ENCODE data around the gene ACOXL.

Gene ACOXL

GRCh38 chr2:111017909-111018308 lies 285.5 kb downstream of the ACOXL start:
- no peak for DNase-seq

DNA sequence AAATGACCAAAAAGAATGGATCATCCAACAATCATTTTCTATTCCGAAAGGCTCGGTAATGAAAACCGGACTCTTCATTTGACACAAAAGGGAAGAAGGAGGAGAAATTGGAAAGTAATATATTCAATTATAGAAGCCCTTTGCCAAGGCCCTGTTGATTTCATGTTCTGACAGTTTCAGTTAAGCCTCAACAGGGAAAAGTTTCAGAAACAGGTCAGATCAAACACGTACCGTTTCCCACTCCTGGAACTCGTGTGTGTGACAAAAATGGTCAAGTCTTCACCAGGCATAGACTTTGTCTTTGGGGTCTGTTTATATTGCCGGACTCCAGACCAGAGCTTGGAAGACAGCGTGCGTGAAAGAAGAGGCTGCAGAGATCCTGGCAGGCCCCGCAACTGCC lies 287.0 kb downstream of the ACOXL start:
- no peak for DNase-seq

DNA sequence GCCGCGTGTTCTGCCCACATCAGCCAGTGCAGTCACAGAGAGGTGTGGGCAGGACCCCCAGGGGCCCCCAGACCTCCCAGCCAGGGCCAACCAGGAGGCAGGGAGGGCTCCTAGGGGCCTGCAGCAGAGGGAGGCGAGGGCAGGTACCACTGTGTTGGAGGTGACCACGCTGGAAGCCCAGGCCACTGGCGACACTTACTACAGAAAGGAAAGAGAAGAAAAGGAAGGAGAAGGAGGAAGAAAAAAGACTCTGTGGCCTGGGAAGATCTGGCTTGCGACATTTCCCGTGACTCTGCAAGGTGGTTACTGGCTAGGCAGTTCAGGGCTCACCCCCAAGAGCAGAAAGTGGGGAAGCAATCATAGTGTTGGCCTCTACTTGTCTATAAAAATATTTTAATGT lies 290.3 kb downstream of the ACOXL start:
- no peak for DNase-seq

- DNase-seq, result no peak
Measured at GRCh38 chr2:111024496-111024895, 292.1 kb downstream of the ACOXL start.

GRCh38 chr2:111025288-111025687 lies 292.9 kb downstream of the ACOXL start:
- DNase-seq, result no peak

GRCh38 chr2:111028720-111029119 lies 296.3 kb downstream of the ACOXL start:
- no peak for DNase-seq

- DNase-seq, result no peak
Measured at GRCh38 chr2:111029181-111029927, 297.0 kb downstream of the ACOXL start.

- no peak for DNase-seq
Measured at GRCh38 chr2:111030260-111030891, 298.0 kb downstream of the ACOXL start.

- DNase-seq, result no peak
Measured at GRCh38 chr2:111030945-111031344, 298.6 kb downstream of the ACOXL start.

DNA sequence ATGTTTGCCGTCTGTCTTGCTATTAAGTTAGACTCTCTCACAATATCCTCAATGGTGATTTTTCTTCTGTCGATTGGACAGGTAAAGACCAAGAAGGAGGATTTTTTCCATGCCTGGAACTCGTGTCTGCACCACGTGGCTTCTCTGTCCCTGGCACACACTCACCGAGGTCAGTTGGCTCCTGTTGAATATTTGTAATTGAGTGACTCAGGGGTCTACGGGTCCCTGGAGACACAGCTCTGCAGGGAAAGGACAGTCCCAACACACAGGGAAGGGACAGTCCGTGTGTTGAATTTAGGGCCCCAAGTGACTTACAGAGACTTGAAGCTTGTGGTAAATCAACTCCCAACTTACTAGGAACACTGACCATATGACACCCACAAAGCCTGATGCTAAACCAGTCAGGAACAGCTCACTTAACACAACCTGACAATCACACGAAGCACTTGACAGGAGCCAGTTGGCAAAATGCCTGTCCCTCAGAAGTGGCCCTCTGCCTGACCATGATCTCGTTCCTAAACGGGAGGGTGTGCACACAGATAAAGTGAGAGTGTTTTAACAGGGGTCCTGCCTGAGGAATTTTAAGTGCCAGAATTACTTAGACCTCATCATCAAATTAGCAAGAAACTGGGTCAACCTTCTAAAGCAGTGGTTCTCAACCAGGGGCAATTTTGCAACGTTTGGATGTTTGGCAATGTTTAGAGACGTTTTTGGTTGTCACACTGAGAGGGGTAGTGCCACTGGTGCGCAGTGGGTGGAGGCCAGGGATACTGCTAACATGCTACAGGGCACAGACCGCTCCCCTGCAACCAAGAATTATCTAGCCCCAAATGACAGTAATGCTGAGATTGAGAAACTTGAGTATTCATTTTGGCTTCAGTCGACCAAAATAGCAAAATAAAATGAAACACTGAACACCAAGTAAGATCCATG lies 299.4 kb downstream of the ACOXL start:
- DNase-seq, result no peak

GRCh38 chr2:111032721-111033429 lies 300.5 kb downstream of the ACOXL start:
- no peak for DNase-seq

- DNase-seq, result no peak
Measured at GRCh38 chr2:111034146-111034545, 301.8 kb downstream of the ACOXL start.

GRCh38 chr2:111034606-111035005 lies 302.2 kb downstream of the ACOXL start:
- no peak for DNase-seq

DNA sequence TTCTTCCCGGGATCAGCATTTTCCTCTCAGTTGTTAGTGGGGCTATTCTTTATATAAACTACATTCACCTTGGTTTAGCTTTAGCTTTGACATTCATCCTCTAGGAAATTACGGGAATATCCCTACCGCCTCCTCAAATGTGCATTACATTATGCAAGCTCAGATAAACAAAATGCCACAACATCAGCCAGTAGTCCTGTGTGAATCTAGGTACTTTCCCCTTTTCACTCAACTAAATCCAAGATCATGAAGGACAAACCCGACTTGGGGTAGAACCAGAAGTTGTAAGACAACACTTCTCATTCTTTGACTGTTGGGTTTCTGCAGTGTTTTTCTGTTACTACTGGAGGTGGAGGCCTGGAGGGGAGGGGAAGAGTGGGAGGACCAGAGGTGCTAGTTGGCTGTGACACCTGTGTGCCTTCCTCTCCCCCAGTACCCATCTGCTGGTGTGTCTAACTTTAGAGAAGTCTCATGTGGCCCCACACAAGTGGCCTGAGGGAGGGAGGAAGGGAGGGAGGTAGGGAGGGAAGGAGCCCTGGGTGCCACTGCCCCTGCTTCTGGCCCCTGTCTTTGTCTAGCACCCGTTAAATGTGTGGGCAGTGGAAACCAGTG lies 303.6 kb downstream of the ACOXL start:
- no peak for DNase-seq

GRCh38 chr2:111037128-111037527 lies 304.8 kb downstream of the ACOXL start:
- no peak for DNase-seq

DNA sequence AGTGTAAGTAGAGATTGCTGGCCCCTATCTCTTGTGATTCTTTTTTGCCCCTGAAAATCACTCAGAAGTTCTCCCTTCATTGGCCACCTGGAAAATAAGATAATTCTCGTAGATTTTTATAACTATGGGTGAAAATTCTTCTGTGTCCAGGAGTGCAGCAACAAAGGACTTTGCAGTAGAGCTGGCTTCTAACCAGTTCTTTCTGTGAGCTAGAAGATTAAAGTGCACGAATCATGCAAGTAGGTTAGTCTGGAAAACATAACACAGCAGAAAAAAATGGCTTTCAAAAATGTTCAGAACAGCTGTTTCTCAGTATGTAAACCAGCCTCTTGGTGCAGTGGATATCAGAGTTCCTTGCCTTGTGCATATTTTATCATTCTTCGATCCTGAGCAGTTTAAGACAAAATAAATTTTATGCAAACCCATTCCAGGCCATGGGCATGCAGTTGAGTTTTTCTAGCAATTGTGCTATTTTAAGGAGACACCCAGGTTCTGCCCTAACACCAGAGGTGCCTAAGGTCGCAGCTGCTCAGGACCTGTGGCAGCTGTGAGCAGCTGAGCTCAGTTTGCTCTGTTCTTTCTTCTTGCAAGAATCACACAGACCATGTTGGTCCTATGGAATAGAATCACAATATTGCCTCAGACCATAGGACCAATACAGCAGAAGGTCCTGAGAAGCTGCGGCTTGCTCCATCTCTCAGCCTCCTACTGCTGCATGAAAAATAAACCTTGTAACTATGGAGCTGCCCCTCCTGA lies 307.4 kb downstream of the ACOXL start:
- no peak for DNase-seq

DNA sequence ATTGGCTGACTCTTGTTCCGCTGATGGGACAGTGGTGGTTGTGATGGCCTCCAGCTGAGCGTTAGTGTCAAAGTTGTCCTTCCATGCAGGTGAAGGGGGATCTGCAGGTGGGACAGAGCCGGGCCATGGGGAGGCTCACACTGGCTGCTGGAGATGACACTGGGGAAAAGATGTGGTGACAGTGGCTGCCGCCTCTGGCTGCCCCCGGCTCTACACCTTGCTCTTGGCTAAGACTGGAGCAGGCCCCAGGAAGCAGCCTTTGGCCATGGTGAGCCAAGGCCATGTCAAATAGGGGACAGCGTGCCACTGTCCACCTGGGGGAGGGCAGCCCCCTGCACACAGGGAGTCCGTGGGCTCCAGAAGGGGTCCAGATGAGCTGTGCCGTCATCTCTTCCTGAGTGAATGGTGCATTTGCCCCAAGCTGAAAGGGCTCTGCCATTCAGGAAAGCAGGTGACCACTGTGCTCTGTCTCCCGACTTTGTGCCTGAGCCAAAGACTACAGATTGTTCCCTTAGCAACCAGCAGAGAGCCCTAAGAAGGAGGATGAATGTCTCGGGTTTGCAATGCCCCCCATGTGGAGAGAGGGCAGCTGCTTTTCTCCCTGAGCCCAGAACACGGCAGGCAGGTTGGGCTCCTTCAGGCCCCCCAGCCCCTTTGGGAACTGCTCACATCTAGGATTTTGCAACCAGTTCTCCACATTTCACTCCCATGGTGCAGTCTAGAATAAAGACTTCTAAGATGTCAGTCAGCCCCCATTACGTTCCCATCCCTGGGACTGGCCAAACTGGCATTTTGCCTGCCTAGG lies 309.2 kb downstream of the ACOXL start:
- DNase-seq, result no peak

- no peak for DNase-seq
Measured at GRCh38 chr2:111042261-111042660, 309.9 kb downstream of the ACOXL start.

DNA sequence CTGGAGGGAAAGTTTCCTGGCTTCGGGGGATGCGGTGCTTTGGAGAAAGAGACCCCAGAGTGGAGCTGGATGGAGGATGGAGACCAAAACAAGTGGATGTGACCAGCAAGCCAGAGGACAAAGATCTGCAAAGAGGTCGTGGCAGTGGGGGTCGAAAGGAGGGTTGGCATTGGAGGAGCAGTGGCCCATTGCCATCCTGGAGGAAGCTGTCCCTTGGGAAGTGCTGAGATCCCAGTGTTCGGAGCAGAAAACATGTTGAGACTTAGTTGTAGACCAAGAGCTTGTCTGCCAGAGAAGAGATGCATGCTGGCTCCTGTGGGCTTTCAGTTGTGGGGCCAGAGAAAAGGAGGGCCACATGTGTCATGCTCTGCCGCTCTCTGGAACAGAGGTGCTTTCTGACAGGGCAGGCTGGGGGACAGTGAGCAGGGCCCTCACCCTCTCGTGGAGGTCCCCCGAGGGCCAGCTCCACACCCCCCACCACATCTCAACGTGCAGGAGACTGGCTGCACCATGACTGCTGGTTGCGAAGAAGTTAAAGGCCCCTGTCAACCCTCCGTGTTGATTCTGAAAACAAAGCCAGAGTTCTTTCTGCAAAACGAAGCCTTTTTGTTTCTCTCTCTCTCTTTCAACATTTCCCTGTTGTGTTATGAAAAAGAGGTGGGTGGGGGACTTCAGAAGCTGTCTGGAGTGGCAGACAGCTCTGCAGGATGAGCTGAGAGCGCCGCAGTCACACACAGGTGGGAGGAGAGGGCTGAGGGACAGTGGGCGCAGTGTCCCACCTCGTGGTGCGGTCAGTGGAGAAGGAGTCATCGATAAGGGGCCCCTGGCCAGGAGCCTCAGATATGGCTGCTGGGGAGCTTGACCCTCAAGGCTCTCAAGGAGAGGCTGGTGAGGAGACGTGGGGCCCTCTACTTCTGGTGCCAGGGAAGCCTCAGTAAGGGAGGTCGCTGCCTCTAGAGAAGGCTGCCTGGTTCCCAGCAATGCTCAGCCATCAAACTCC lies 310.7 kb downstream of the ACOXL start:
- peak; percentile 50 for DNase-seq

- DNase-seq, result no peak
Measured at GRCh38 chr2:111044066-111044465, 311.7 kb downstream of the ACOXL start.
